HG03108 (cell line): ENCODE measurements around the gene RPP40.

Source experiments
- ATAC-seq: cut with Tn5 transposase; IDR thresholded peaks from one replicate; pipeline ENCODE4 v1.9.1; 2021; ENCODE audit warnings: moderate library complexity; ENCODE audit not compliant: unreplicated experiment

RPP40 gene

GRCh38 chr6:4970739-4971395 is 33.0 kb downstream of the RPP40 start:
- ATAC-seq = no peak

DNA sequence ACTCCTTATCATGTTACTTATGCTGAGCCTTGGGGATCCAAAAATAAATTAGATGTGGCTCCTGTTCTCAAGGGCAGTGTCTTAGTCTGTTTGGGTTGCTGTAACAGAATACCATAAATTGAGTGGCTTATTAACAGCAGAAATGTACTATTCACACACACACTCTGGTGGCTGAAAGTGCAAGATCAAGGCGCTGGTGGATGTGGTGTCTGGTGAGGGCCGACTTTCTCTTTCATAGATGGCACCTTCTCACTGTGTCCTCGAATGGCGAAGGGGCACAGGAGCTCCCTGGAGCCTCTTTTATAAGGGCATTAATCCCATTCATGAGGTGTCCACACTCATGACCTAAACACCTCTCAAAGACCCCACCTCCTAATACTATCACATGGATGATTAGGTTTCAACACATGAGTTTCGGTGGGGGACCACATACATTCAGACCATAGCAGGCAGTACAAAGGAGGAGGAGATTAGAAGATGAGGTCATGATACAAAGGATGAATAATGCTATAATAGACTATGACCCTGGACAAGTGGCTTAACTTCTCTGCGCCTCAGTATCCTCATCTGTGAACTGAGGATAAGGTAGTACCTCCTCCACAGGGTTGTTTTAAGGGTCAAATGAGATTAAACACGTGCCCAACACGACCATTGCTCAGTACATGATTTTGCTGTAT is 34.1 kb downstream of the RPP40 start:
- ATAC-seq = no peak

DNA sequence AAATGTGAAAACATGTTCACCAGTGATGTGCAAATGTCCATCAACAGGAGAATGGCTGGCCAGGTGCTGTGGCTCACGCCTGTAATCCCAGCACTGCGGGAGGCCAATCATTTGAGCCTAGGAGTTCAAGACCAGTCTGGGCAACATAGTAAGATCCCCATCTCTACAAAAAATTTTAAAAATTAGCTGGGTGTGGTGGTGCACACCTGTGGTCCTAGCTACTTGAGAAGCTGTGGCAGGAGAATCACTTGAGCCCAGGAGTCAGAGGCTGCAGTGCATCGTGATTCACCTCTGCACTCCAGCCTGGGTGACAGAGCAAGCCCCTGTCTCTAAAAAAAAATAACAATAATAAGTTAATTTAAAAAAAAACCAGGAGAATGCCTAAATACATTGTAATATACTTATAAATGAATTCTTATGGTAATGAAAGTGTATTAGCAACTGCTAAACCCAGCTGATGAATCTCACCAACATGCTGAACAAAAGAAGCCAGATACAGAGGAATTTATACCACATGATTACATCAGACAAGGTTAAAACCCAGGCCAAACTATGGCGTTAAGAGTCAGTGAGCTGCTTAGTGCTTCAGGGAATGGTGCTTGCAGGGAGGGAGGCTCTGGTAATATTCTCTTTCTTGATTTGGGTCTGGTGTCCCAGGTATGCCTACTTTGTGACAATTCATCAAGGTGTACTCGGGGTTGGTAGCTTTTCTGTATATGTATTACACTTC is 36.4 kb downstream of the RPP40 start:
- ATAC-seq = no peak

- no peak for ATAC-seq
These were observed 38.1 kb downstream of the RPP40 start for GRCh38 chr6:4965562-4966389.

- ATAC-seq = no peak
These were observed 38.9 kb downstream of the RPP40 start for GRCh38 chr6:4964675-4965561.

DNA sequence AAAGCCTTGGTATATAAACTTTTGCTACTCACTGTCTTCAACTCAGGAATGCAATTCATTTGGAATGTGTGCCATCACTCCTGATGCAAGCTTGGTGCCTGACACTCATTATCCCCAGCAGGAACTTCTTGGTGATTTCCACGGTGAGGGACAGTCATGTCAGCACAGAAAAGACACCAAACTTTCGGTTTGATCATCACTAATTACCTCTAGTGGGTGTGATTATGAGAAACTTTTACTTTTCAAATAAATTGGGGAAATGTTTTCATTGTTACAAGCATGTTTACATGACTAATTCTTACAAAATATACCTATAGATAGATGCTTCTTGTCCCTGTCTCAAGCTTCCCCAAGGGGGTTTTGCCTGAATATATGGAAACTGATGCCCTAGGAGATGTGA is 40.9 kb downstream of the RPP40 start:
- ATAC-seq = no peak

DNA sequence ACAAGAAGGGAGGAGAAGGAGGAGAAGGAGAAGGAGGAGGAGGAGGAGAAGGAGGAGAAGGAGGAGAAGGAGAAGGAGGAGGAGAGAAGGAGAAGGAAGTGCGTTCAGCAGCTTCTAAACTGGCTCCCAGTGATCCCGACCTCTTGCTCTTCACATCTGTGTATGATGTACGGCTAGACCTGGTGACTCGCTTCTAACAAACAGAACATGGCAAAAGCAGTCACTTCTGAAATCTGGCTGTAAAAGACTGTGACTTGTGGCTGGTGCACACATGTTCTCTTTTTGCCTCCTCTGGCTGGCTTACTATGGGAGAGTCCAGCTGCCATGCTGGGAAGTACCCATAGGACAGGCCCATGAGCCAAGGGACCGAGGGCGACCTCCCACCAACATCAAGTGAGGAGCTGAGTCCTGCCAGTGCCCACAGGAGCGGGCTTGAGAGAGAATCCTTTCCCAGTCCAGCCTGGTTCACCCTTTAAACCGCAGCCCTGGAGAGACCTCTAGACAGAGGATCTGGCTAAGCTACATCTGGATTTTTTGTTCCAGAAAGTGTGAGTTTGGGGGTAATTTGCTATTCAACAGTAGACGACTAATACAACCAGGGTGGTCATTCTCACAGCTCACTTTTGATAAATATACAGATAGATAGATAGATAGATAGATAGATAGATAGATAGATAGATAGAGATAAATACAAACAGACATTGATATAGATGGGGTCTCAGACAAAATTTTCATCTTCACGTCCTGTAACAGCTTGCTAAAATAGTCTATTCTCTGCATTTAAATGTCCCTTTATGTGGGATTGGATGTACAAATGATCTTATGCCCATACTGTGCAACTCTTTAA is 42.3 kb downstream of the RPP40 start:
- ATAC-seq = no peak

GRCh38 chr6:4958624-4959023 is 45.2 kb downstream of the RPP40 start:
- ATAC-seq = no peak

- no peak for ATAC-seq
These were observed 46.2 kb downstream of the RPP40 start for GRCh38 chr6:4957521-4958231.

DNA sequence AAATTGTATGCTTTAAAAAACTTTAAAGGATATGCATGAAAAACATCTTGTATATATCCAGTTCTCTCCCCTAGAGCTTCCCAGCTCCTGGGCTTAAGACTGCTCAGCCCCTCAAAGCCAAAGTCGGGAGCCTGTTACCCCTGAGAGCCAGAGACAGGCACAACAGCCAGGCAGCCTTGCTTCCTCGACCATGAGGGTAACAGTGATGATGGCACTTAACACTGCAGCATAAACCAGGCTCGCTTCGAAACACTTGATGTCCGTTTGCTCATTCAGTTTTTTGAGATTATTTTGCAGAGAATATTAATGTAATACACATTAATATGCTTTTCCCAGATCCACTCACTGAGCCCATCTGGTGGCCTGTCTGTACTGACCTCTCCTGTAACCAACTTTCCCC is 47.2 kb downstream of the RPP40 start:
- no peak for ATAC-seq

DNA sequence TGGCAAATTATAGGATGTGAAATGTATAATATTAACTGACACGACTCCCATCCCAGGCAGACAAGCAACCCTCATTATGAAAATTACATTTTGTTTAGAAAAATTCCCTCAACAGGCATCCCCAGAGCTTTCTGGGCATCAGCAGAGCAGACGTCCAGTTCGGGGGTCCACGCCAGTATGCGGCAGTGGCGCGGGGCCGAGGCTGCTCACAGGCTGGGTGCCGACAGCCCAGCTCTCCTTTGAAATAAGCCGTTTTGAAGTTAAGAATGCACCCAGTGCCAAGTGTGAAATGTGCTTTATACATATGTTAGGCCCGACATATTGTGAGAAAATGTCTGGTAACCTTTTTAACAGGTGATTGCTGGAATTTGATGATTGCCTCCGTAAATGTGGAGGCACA is 50.4 kb downstream of the RPP40 start:
- ATAC-seq = no peak

GRCh38 chr6:4950836-4951533 is 52.9 kb downstream of the RPP40 start:
- ATAC-seq = no peak

- ATAC-seq = no peak
These were observed 53.8 kb downstream of the RPP40 start for GRCh38 chr6:4950076-4950475.

- ATAC-seq = no peak
These were observed 54.9 kb downstream of the RPP40 start for GRCh38 chr6:4948781-4949450.

DNA sequence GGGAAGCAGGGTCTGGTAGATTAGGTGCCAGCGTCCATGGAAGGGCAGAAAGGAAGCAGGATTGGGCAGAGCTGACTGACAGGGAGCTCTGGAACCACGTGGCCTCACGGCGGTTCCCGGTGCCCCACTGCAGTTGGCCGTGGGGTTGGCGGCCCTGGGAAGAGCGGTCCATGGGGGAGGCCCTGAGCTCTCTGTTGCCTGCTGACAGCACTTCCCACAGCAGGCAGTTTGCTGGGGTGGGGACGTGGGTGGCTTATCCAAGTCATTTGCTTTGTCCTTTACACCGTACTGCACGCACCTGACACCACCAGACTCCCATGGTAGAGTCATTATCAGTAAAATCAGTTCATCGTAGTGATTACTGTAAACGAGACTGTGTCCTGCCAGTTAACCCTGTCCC is 56.1 kb downstream of the RPP40 start:
- ATAC-seq = no peak

GRCh38 chr6:4946521-4946920 is 57.3 kb downstream of the RPP40 start:
- ATAC-seq = no peak
